HepG2 (cell line): Measurements from ENCODE around the gene GNAZ. TPM values are rescaled to one million over a fixed set of nuclear protein-coding genes. Genes with fewer than 3 reads are reported as not detected.

Experiments used
- ATAC-seq: fragments of 200-7000 bp; cut with Tn5 transposase; 3 replicates; pipeline ENCODE4 v1.9.1; 2020; ENCODE audit warnings: mild to moderate bottlenecking, moderate library complexity
- BruUV-seq: library from RNA; stranded (reverse); fragments of 400-500 nt; replicated peaks from 2 replicates; lab custom pipeline; 2021; lab: Mats Ljungman, UMichigan
- CTCF ChIA-PET: fragments of 300-600 bp; formaldehyde crosslinking; extraction: SDS; loops from one replicate; lab custom pipeline; 2021; ENCODE audit warnings: low total read pairs, inconsistent platforms, low intra/inter-chr PET ratio; lab: Yijun Ruan, JAX
- POLR2A ChIA-PET: fragments of 350-600 bp; sonication (Branson Sonifier 250); formaldehyde crosslinking; loops from one replicate; lab custom pipeline; 2020; ENCODE audit warnings: antibody characterized with exemption, inconsistent platforms; lab: Yijun Ruan, JAX
- DNase-seq: peaks from one replicate; pipeline ENCODE4 v3.0.0-alpha.2; 2015; ENCODE audit warnings: low spot score
- FAIRE-seq: peaks from 3 replicates; lab custom pipeline; 2011; peaks lifted over from hg19 to GRCh38; lab: Jason Lieb, UNC
- H2AFZ ChIP-seq: one replicate; pipeline ENCODE4 v1.6.1; 2011; ENCODE audit warnings: low read length, inconsistent platforms
- H3K27ac ChIP-seq: fragments of 300-600 bp; 3 replicates; pipeline ENCODE4 v1.8.0; 2011; ENCODE audit warnings: mixed run types, mild to moderate bottlenecking, mixed read lengths, low read length, inconsistent platforms; ENCODE audit not compliant: insufficient read depth; ENCODE audit errors: extremely low read length
- H3K27me3 ChIP-seq, 2 experiments: fragments of 200-600 bp in 1 of 2; 2 replicates in 1 of 2; 3 replicates in 1 of 2; pipeline versions ENCODE4 v1.6.0 to v1.8.0; 2011; ENCODE audit warnings: low read length in 2 of 2, mild to moderate bottlenecking in 2 of 2, moderate library complexity in 2 of 2, inconsistent platforms in 1 of 2; ENCODE audit not compliant: insufficient read depth in 2 of 2, control insufficient read depth in 1 of 2
- H3K36me3 ChIP-seq, 2 experiments: fragments of 200-600 bp in 1 of 2; replicated peaks in 1 of 2; 2 replicates in 1 of 2; 3 replicates in 1 of 2; pipeline versions ENCODE4 v1.5.1 to v1.8.0; 2011; ENCODE audit warnings: low read length in 2 of 2, inconsistent platforms in 1 of 2; ENCODE audit not compliant: insufficient read depth in 2 of 2, control insufficient read depth in 1 of 2
- H3K4me1 ChIP-seq: 2 replicates; pipeline ENCODE4 v1.5.1; 2012; ENCODE audit warnings: low read length, inconsistent platforms; ENCODE audit not compliant: insufficient read depth
- H3K4me2 ChIP-seq: 2 replicates; pipeline ENCODE4 v1.6.0; 2011; ENCODE audit warnings: low read depth, low read length, inconsistent platforms
- H3K4me3 ChIP-seq, 3 experiments: fragments of 200-600 bp in 1 of 3; sonication (generic), shearing (Covaris generic) in 1 of 3; replicated peaks in 1 of 3; 2 replicates each; pipeline ENCODE4 v1.5.1; 2011 to 2016; ENCODE audit warnings: low read length in 3 of 3, inconsistent platforms in 2 of 3, low read depth in 2 of 3, mild to moderate bottlenecking in 2 of 3, control low read depth in 1 of 3, mixed read lengths in 1 of 3; ENCODE audit not compliant: insufficient read depth in 1 of 3
- H3K79me2 ChIP-seq: one replicate; pipeline ENCODE4 v1.6.1; 2011; ENCODE audit warnings: low read length, inconsistent platforms; ENCODE audit not compliant: insufficient read depth
- H3K9ac ChIP-seq: 2 replicates; pipeline ENCODE4 v1.6.0; 2011; ENCODE audit warnings: mild to moderate bottlenecking, low read depth, low read length, inconsistent platforms; ENCODE audit not compliant: insufficient read depth
- H3K9me3 ChIP-seq: 2 replicates; pipeline ENCODE4 v1.5.1; 2012; ENCODE audit warnings: mild to moderate bottlenecking, low read length
- H4K20me1 ChIP-seq: 2 replicates; pipeline ENCODE4 v1.6.0; 2011; ENCODE audit warnings: inconsistent platforms, mild to moderate bottlenecking, low read length, moderate library complexity; ENCODE audit not compliant: insufficient read depth
- AGO1 ChIP-seq: fragments of 200-400 bp; formaldehyde crosslinking; IDR thresholded peaks from 2 replicates; pipeline ENCODE4 v1.6.1; 2017; ENCODE audit warnings: mild to moderate bottlenecking, low read depth, low read length, moderate library complexity; ENCODE audit not compliant: poor library complexity, severe bottlenecking
- ARNTL ChIP-seq: sonication (generic); formaldehyde crosslinking; IDR thresholded peaks from 2 replicates; pipeline ENCODE4 v1.4.0; 2020; ENCODE audit warnings: mild to moderate bottlenecking, missing genetic modification reagents
- CREB3 ChIP-seq: sonication (generic); formaldehyde crosslinking; IDR thresholded peaks from 2 replicates; pipeline ENCODE4 v1.5.0; 2020; ENCODE audit warnings: missing genetic modification reagents
- KDM6A ChIP-seq: IDR thresholded peaks from 2 replicates; pipeline ENCODE4 v1.6.1; 2016; ENCODE audit warnings: low read depth
- MIXL1 ChIP-seq: IDR thresholded peaks from 2 replicates; pipeline ENCODE4 v1.6.1; 2016
- PBX2 ChIP-seq: IDR thresholded peaks from 2 replicates; pipeline ENCODE4 v1.6.1; 2016; ENCODE audit warnings: control low read depth
- POLR2AphosphoS5 ChIP-seq: IDR thresholded peaks from 2 replicates; pipeline ENCODE4 v1.6.1; 2012; ENCODE audit warnings: low read depth, low read length
- RXRA ChIP-seq: sonication (generic); formaldehyde crosslinking; IDR thresholded peaks from 2 replicates; pipeline ENCODE4 v1.5.1; 2020; ENCODE audit warnings: missing genetic modification reagents
- SMAD3 ChIP-seq: sonication (generic); formaldehyde crosslinking; IDR thresholded peaks from 2 replicates; pipeline ENCODE4 v1.4.0; 2020; ENCODE audit warnings: missing genetic modification reagents
- TCF7L2 ChIP-seq: IDR thresholded peaks from 2 replicates; pipeline ENCODE4 v1.6.1; 2011; ENCODE audit warnings: mild to moderate bottlenecking, low read depth, low read length, moderate library complexity
- ZNF354B ChIP-seq: sonication (generic); formaldehyde crosslinking; IDR thresholded peaks from 2 replicates; pipeline ENCODE4 v1.8.0; 2022; ENCODE audit warnings: mild to moderate bottlenecking, missing genetic modification reagents
- ZSCAN22 ChIP-seq: sonication (generic); formaldehyde crosslinking; IDR thresholded peaks from 2 replicates; pipeline ENCODE4 v1.4.0; 2020; ENCODE audit warnings: mild to moderate bottlenecking, missing genetic modification reagents
- WGBS: methylation state at CpG from one replicate; pipeline ENCODE4 v1.1.6; 2017; ENCODE audit warnings: low lambda C conversion rate; 5-methylcytosine and 5-hydroxymethylcytosine counted together
- in situ Hi-C: cut with HindIII; loops from 2 replicates; pipeline ENCODE4 v1.10.0; 2017; ENCODE audit warnings: low pct_unique_long_range_greater_than_20kb; ENCODE audit not compliant: extremely low pct_ligation_motif_present
- intact Hi-C: fragments of 100-400 bp; cut with micrococcal nuclease; formaldehyde crosslinking; loops from one replicate; pipeline ENCODE4 v1.10.0; 2022; ENCODE audit not compliant: unreplicated experiment
- polyA plus RNA-seq, 8 experiments: library from polyadenylated mRNA; depleted of rRNA in 3 of 8; stranded (reverse) in 7 of 8; unstranded in 1 of 8; fragments of >200 nt; fragmentation: Illumina TruSeq in 4 of 8; extraction: Trizol in 4 of 8; gene quantifications; 2 replicates each; pipeline versions ENCODE4 v1.2.1 to v1.2.3, GENCODE V29; 2011 to 2016; ENCODE audit warnings: low read depth in 4 of 8, missing spikeins in 1 of 8, mixed read lengths in 1 of 8; ENCODE audit not compliant: insufficient read depth in 1 of 8
- total RNA-seq, 5 experiments: library from RNA; depleted of rRNA; stranded (reverse); fragments of >200 nt; fragmentation: Illumina TruSeq; extraction: Trizol; gene quantifications; 2 replicates each; pipeline ENCODE4 v1.2.3, GENCODE V29; 2016; ENCODE audit warnings: low read depth in 1 of 5

Gene GNAZ
- total and polyA plus RNA-seq, 2 of the 13 experiments (the other 11 are each of a cell fraction or from before 2014, with no cell fraction given), result 11.4 to 22.3 TPM

- Histone ChIP-seq H4K20me1 (peaks cover 5% of the 10 kb centered on the region; the same call in 1 of the 2 replicates), H3K9me3 (no peaks in the 10 kb centered on the region), H3K4me3 (no peak overlapping the region), H3K4me2 (no peak overlapping the region), H2AFZ (no peak overlapping the region), H3K9ac (no peak overlapping the region), H3K27me3 (no peaks in the 10 kb centered on the region), H3K4me1 (no peaks in the 10 kb centered on the region), H3K27ac (no peak overlapping the region), H3K36me3 (peaks cover 12 to 30% of the 10 kb centered on the region in 2 experiments; a peak in 4 of 5 replicates), H3K79me2 (no peaks in the 10 kb centered on the region)
- in situ Hi-C loops, result no loop called here
- 97% methylated on average over 18 of the region's 31 CpGs for WGBS
- FAIRE-seq (no peak), ATAC-seq (no peak), DNase-seq (no peak)
- intact Hi-C loops, result no loop called here
- TF ChIP-seq ZSCAN22 (CRISPR knock-in tag) (no peak), SMAD3 (CRISPR knock-in tag) (no peak), POLR2AphosphoS5 (no peak), RXRA (CRISPR knock-in tag) (no peak), ZNF354B (CRISPR knock-in tag) (no peak), PBX2 (CRISPR knock-in tag) (no peak), AGO1 (no peak), ARNTL (CRISPR knock-in tag) (no peak), CREB3 (CRISPR knock-in tag) (no peak), KDM6A (CRISPR knock-in tag) (no peak), TCF7L2 (no peak), MIXL1 (CRISPR knock-in tag) (no peak)
- POLR2A ChIA-PET, result interaction anchor here (1.8 kb wide), 1 partner anchor 19 kb away, joined by 4 read pairs; no protein-coding TSS in a partner anchor
- CTCF ChIA-PET, result no interaction called here
- no TSS peak for BruUV-seq
These were observed 24.7 kb downstream of the GNAZ start for GRCh38 chr22:23094695-23095681.
